Activated CD8-positive, alpha-beta memory T cell treated with anti-CD3 and anti-CD28 coated beads for 36 hours (primary cell): ENCODE data around the gene C1orf56. TPM values are rescaled to one million over a fixed set of nuclear protein-coding genes. Genes with fewer than 3 reads are reported as not detected.

Experiments
- CTCF ChIA-PET: fragments of 350-600 bp; sonication (Branson Sonifier 250); formaldehyde crosslinking; loops from one replicate; lab custom pipeline; 2021; ENCODE audit warnings: antibody characterized with exemption; lab: Charles Lee
- POLR2A ChIA-PET: fragments of 350-600 bp; sonication (Branson Sonifier 250); formaldehyde crosslinking; loops from one replicate; lab custom pipeline; 2021; ENCODE audit warnings: antibody characterized with exemption; lab: Charles Lee
- total RNA-seq, 2 experiments: library from RNA; stranded (reverse); gene quantifications; one replicate each; pipeline ENCODE4 v1.2.3, GENCODE V29; 2021

Gene C1orf56
- total RNA-seq, 2 experiments from 2014 or later, result 1.7 to 1.8 TPM

DNA sequence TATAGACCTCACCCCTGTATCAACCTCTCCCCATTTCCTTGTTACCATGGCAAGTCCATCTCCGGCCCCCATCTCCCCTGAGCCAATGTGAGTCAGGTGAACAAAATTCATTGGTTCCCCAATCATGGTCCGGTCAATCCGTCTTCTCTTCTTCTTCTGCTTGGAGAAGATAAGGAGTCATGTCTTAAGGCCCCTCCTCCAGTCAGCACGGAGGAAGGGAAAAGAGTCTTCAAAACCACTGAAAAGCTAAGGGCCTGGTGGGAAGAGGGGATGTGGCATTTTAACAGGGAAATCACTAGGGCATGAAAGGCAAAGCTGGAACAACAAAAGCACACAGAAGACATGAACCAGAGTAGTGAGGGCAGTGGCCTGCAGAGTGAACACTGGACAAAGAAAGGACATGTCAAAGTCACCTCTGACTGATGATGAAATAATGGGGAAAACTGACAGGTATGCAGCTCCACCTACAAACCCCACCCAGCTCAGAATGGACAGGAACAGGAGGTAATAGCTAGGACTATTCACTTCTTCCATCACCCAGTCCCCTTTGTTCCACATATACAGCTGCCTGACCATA is 7.5 kb downstream of the C1orf56 start:
- CTCF ChIA-PET, result interaction anchor here (0.9 kb wide), 1 partner anchor 75 kb away, joined by 3 read pairs; no protein-coding TSS in a partner anchor
- POLR2A ChIA-PET, result interaction anchor here (1.6 kb wide), 1 partner anchor 15 kb away, joined by 7 read pairs; the partner anchor contains the start of gene GABPB2

GRCh38 chr1:151055581-151055980 is 8.0 kb downstream of the C1orf56 start:
- POLR2A ChIA-PET, result interaction anchor here (1.6 kb wide), 1 partner anchor 14 kb away, joined by 7 read pairs; the partner anchor contains the start of gene GABPB2

GRCh38 chr1:151056149-151056548 is 8.6 kb downstream of the C1orf56 start:
- POLR2A ChIA-PET, result interaction anchor here (1.4 to 1.6 kb wide), 2 partner anchors 8 to 14 kb away, joined by 3 to 7 read pairs; partner anchors contain the start of genes C1orf56 and GABPB2
- CTCF ChIA-PET, result interaction anchor here (4.5 kb wide), 1 partner anchor 15 kb away, joined by 16 read pairs; the partner anchor contains the start of gene GABPB2

More at GRCh38 chr1:151055581-151055980, 8.0 kb downstream of the C1orf56 start:
- CTCF ChIA-PET, result interaction anchor here (0.9 kb wide), 1 partner anchor 76 kb away, joined by 3 read pairs; no protein-coding TSS in a partner anchor

DNA sequence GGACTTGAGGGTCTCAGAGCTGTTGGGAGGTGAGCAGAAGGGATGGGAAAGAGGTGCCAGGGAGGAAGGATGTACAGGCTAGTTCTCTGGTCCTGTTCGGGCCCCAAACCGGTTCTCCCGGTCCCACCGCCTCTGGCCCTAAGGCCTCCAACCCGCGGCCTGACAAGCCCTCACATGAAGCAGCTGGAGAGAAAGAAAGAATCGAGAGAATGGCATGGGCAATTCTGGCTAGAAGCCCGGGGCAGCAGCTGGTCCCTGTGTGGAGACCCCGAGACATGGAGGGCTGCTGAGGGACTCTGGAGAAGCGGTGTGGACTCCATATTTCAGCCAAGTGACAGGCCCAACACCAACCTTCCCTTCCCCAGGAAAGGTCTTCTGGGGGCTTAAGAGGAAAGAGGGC is 11.1 kb downstream of the C1orf56 start:
- ChIA-PET CTCF (interaction anchor here (0.5 to 4.5 kb wide), 8 partner anchors 11 to 203 kb away, joined by 3 to 16 read pairs (median 6); partner anchors contain the start of genes C1orf56, GABPB2, MINDY1 and TNFAIP8L2), POLR2A (interaction anchor here (0.6 to 4.3 kb wide), 3 partner anchors 11 to 826 kb away, joined by 9 to 27 read pairs (median 22); partner anchors contain the start of genes C1orf56 and GABPB2)

DNA sequence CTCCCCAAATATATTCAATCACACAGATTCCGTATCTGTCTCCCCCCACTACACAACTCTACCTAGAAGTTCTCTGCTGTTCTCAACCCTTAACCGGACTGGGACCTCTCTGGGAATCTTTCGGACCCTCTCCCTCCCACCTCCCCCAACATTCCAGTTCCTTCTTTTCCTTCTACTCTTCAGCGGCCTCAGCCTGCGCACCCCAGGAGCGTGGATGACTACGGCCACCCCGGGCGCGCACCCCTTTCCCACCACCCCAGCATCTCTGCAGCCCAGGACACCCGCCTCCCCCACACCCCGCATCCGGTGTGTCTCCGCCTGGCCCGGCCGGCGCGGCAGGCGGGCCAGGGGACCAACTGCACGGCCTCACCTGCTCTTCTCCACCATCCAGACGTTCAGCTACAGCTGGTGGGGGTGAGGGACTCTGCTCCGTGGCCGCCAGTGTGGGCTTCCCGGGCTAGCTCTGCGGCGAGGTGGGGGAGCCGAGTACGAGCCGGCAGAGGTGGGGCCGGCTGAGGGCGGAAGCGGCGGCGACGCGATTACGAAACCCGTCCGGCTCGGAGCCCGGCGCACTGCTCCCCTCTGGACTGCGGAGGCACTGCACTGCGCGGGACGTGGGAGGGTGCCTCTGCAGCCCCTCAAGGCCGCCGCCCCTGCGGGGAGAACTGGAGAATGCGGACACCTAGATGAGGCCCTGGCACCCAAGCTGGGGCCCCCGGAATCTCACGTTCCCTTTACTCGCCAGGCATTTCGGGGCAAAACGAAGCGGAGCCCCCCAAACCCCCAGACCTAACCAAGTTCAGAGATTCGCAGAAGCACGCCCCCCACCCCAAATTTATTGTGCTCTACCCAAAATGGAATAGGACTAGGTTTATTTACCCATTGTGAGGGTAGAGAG is 11.8 kb downstream of the C1orf56 start, which contains the start of gene CDC42SE1:
Gene CDC42SE1, minus strand, starts transcription at position 514 of the 898 bp plus-strand sequence. CDS start 3,892 bp downstream, outside the sequence.
- POLR2A ChIA-PET, result interaction anchor here (0.6 to 4.3 kb wide), 5 partner anchors 11 to 826 kb away, joined by 3 to 27 read pairs (median 11); partner anchors contain the start of genes C1orf56, GABPB2 and MINDY1
- CTCF ChIA-PET, result interaction anchor here (0.6 to 4.5 kb wide), 8 partner anchors 11 to 376 kb away, joined by 3 to 16 read pairs (median 5); partner anchors contain the start of genes GABPB2, MINDY1 and TNFAIP8L2

DNA sequence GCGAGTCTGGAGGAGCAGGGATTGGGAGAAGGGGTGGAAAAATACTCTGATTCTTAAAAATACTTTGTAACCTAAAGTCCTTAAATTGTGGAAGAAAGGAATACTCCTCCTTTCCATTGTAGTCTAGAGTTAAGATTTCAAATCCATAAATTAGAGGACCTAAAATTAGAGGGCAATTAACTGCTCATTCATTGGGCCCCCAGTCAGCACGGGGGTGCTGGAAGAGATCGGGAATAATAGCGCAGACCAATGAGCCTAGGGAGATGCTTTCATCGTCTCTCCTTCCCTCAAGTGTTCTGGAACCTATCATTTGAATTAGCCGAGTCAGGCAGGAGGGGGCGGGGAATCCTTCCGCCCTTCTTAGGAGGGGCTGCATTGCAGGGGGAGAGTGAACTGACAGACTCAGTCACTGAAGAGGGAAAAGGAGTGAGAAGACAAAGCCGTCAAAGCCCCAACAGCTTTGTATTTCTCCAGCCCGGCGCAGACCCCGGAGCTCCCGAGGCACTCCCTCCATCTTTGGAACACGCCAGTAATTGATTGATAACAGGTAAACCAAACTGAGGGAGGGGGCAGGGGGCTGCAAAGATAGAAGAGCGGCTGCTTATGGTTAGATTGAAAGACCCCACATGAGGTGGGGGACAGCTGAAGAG is 12.6 kb downstream of the C1orf56 start, which contains the start of gene MLLT11:
Gene MLLT11, plus strand, starts transcription at position 391 of the 650 bp plus-strand sequence. CDS start 6,828 bp downstream, outside the sequence.
- ChIA-PET POLR2A (interaction anchor here (0.8 to 4.3 kb wide), 4 partner anchors 10 to 251 kb away, joined by 3 to 27 read pairs (median 16); partner anchors contain the start of genes C1orf56, GABPB2 and MINDY1), CTCF (interaction anchor here (0.6 to 4.5 kb wide), 9 partner anchors 11 to 377 kb away, joined by 3 to 16 read pairs (median 4); partner anchors contain the start of genes GABPB2 and MINDY1)

- ChIA-PET POLR2A (interaction anchor here (3.5 to 4.3 kb wide), 2 partner anchors 10 to 14 kb away, joined by 22 to 27 read pairs; partner anchors contain the start of genes C1orf56 and GABPB2), CTCF (interaction anchor here (0.6 to 4.5 kb wide), 6 partner anchors 10 to 84 kb away, joined by 3 to 16 read pairs (median 5); partner anchors contain the start of gene GABPB2)
Observed at GRCh38 chr1:151060657-151061421, 13.3 kb downstream of the C1orf56 start.

DNA sequence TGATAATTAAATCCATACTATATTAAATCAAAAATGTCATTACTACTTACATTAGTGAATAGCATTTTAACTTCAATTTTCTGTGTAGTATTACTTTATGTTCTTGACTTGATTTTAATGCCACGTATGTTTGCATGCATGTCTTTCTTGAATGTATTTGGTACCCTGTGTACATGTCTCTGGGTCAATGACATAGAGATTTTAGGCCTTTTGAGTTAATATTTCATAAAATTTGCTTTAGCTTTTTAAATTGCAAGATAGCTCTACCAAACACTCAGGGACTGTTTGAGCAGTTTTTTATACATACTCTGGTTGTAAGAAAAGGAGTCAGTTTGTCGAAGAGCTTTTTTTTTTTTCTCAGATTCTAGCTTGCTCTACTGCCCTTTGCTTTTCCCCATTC is 14.2 kb downstream of the C1orf56 start:
- ChIA-PET CTCF (interaction anchor here (1.4 to 2.2 kb wide), 2 partner anchors 9 to 14 kb away, joined by 4 to 6 read pairs; partner anchors contain the start of genes C1orf56 and GABPB2), POLR2A (interaction anchor here (4.3 kb wide), 1 partner anchor 9 kb away, joined by 27 read pairs; the partner anchor contains the start of gene GABPB2)

DNA sequence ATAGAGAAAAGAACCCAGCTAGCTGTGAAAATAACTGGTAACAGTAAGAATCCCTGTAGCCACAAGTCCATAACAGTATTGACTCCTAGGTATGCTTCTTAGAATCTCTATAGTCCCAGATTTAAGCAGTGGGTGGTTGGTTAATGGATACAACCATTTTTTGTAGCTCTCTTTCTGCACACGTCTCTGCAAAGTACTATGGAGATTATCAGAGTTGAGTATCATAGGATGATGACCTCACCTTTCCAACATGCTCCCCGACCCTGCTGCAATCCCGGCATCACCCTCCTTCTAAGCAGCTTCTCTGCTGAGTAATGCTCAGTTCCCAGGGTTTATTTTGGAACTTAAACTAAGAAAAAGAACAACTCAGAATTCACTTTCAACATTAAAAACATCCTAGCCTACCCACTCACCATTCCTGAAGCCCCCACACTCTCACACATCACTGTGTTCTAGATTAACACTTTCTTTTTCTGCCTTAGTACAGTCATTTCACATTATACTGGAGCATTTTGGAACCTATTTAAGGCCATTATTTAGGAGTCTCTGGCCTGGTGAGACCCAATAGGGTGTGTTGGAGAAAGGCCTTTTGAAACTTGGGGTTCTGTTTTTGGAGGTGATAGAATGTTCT is 15.3 kb downstream of the C1orf56 start:
- POLR2A ChIA-PET, result no interaction called here
- CTCF ChIA-PET, result interaction anchor here (1.4 to 2.2 kb wide), 2 partner anchors 8 to 15 kb away, joined by 4 to 6 read pairs; partner anchors contain the start of genes C1orf56 and GABPB2

DNA sequence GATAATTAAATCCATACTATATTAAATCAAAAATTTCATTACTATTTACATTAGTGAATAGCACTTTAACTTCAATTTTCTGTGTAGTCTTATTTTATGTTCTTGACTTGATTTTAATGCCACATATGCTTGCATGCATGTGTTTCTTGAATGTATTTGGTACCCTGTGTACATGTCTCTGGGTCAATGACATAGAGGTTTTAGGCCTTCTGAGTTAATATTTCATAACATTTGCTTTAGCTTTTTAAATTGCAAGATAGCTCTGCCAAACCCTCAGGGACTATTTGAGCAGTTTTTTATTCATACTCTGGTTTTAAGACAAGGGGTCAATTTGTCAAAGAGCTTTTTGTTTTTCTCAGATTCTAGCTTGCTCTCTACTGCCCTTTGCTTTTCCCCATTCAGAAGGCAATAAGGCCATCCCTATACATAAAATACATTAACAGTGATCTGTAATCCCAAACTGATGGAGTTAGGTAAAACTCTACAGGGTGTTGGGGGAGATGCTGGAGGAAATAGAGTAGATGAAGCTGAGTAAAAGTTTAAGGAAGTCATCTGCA is 17.6 kb downstream of the C1orf56 start:
- CTCF ChIA-PET, result interaction anchor here (0.6 kb wide), 1 partner anchor 17 kb away, joined by 3 read pairs; no protein-coding TSS in a partner anchor

DNA sequence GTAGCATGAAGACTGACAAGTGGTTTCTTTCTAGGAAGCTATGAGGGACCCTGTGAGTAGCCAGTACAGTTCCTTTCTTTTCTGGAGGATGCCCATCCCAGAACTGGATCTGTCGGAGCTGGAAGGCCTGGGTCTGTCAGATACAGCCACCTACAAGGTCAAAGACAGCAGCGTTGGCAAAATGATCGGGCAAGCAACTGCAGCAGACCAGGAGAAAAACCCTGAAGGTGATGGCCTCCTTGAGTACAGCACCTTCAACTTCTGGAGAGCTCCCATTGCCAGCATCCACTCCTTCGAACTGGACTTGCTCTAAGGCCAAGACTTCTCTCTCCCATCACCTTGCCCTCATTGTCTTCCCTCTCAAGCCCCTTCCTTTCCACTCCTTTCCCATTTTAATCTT is 19.6 kb downstream of the C1orf56 start:
- ChIA-PET POLR2A (interaction anchor here (0.7 kb wide), 2 partner anchors 9 to 109 kb away, joined by 3 to 11 read pairs; no protein-coding TSS in a partner anchor), CTCF (no interaction called here)

More for the DNA sequence above, 17.6 kb downstream of the C1orf56 start:
- POLR2A ChIA-PET, result no interaction called here

DNA sequence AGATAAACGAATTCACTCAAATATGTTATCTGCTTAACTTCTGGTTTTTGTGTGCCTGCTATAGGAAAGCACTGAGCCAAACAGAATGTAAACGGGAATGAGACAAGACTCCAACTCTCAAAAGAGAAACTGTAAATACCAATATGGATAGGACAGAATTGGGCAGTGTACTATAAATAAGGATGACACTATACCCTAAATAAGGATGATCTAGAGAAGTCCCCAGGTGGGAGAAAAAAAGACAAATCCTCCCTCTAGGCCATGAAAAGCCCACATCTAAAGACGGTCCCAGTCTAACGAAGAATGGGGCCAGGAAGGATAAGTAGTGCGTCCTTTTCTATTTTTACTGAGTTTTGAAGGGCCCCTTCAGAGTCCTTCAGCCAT is 21.5 kb downstream of the C1orf56 start:
- POLR2A ChIA-PET, result no interaction called here
- CTCF ChIA-PET, result no interaction called here

DNA sequence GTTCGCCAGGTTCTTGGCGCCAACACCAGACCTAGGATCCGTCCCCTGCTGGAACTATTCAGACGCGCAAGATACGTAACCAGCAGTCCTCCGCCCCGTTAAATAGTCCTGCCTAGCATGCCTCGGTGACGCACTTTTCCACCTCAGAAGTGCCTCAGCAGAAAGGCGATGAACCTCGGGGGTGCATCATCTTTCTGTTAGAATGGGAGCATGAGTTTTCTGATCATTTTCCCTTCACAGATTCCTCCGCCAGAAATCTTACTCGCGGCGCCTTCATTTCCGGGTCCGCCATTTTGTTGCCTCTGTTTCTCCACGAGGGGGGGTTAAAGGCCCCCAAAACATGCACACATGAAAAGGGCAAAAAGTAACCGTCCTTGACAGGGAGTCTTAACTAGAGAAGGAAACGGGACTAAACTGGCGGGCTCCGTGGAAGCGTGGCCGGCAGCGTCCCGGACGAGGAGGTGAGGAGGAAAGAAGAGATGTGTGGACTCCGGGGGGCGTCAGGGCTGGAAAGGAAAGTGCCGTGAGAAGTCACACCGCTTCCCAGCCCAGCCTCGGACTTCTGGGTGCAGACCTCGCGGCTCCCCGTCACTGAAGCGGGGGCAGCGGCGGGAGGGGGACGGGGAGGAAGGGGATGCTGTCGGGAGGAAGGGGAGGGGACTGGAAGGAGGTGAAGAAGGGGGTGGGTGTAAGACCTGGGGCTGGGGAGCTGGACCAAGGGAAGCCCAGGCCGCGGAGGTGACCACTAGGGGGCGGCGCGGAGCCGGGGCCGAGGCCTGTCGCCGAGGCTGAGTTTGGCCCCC is 23.1 kb downstream of the C1orf56 start, which contains the start of gene GABPB2:
Gene GABPB2, plus strand, starts transcription at position 288 of the 803 bp plus-strand sequence. CDS start 17,429 bp downstream, outside the sequence.
- POLR2A ChIA-PET, result interaction anchor here (0.6 to 2.2 kb wide), 5 partner anchors 11 to 210 kb away, joined by 3 to 27 read pairs (median 7); partner anchors contain the start of genes CDC42SE1, MLLT11, PSMD4 and TNFAIP8L2
- CTCF ChIA-PET, result interaction anchor here (0.6 to 3.4 kb wide), 11 partner anchors 9 to 211 kb away, joined by 3 to 16 read pairs (median 4); partner anchors contain the start of genes C1orf56, CDC42SE1, MLLT11 and TNFAIP8L2

- CTCF ChIA-PET, result interaction anchor here (0.5 to 3.4 kb wide), 8 partner anchors 12 to 203 kb away, joined by 3 to 13 read pairs (median 4); partner anchors contain the start of genes C1orf56 and TNFAIP8L2
- POLR2A ChIA-PET, result no interaction called here
Observed at GRCh38 chr1:151072224-151072623, 24.7 kb downstream of the C1orf56 start.
